ENCODE results near the gene IL10.
"Not testable (repeated sequence)": the region's sequence is repeated elsewhere in the genome, so short reads cannot be mapped to it uniquely, and the experiment has no call there.

Gene IL10

GRCh38 chr1:206793620-206794019 is 21.3 kb upstream of the IL10 start:
- no peak for DNase-seq (ENCODE audit: low read depth)

- DNase-seq (ENCODE audit: low read depth) = no peak
These were observed 20.8 kb upstream of the IL10 start for GRCh38 chr1:206792939-206793607.

- DNase-seq (ENCODE audit: low read depth) = no peak
These were observed 18.4 kb upstream of the IL10 start for GRCh38 chr1:206790502-206791250.

GRCh38 chr1:206788487-206789050 is 16.3 kb upstream of the IL10 start:
- no peak for DNase-seq (ENCODE audit: low read depth)

GRCh38 chr1:206787891-206788290 is 15.6 kb upstream of the IL10 start:
- DNase-seq (ENCODE audit: low read depth) = no peak

- no peak for DNase-seq (ENCODE audit: low read depth)
These were observed 14.1 kb upstream of the IL10 start for GRCh38 chr1:206786212-206786886.

- DNase-seq (ENCODE audit: low read depth) = no peak
These were observed 13.0 kb upstream of the IL10 start for GRCh38 chr1:206785182-206785765.

GRCh38 chr1:206784471-206784903 is 12.2 kb upstream of the IL10 start:
- DNase-seq (ENCODE audit: low read depth) = peak; percentile 58

GRCh38 chr1:206783506-206783905 is 11.2 kb upstream of the IL10 start:
- DNase-seq (ENCODE audit: low read depth) = no peak

GRCh38 chr1:206782448-206782847 is 10.2 kb upstream of the IL10 start:
- no peak for DNase-seq (ENCODE audit: low read depth)

GRCh38 chr1:206779638-206780037 is 7.3 kb upstream of the IL10 start:
- DNase-seq (ENCODE audit: low read depth) = no peak

GRCh38 chr1:206778911-206779310 is 6.6 kb upstream of the IL10 start:
- DNase-seq (ENCODE audit: low read depth) = not testable (repeated sequence)

GRCh38 chr1:206778031-206778430 is 5.7 kb upstream of the IL10 start:
- DNase-seq (ENCODE audit: low read depth) = no peak

GRCh38 chr1:206776229-206776628 is 3.9 kb upstream of the IL10 start:
- no peak for DNase-seq (ENCODE audit: low read depth)

- DNase-seq (ENCODE audit: low read depth) = no peak
These were observed 1.8 kb upstream of the IL10 start for GRCh38 chr1:206774093-206774492.

GRCh38 chr1:206771338-206771692 is 979 bp downstream of the IL10 start:
- DNase-seq (ENCODE audit: low read depth) = no peak

GRCh38 chr1:206770531-206771337 is 1.6 kb downstream of the IL10 start, which contains the start of gene IL19:
Gene IL19, plus strand, starts transcription at chr1:206770773. Its CDS starts 65,890 bp downstream, at chr1:206836663.
- no peak for DNase-seq (ENCODE audit: low read depth)

- DNase-seq (ENCODE audit: low read depth) = peak; percentile 16
These were observed 3.0 kb downstream of the IL10 start for GRCh38 chr1:206769304-206769731.

- DNase-seq (ENCODE audit: low read depth) = no peak
These were observed 3.6 kb downstream of the IL10 start for GRCh38 chr1:206768472-206769303.

- DNase-seq (ENCODE audit: low read depth) = peak; percentile 50
These were observed 5.9 kb downstream of the IL10 start for GRCh38 chr1:206766251-206766856.

Measured in activated T-cell treated with anti-CD3 and anti-CD28 coated beads for 1 hour (primary cell).